ENCODE data around the gene VWA2. TPM values are rescaled to one million over a fixed set of nuclear protein-coding genes. Genes with fewer than 3 reads are reported as not detected.

The VWA2 gene
- total RNA-seq, 1 experiment from 2014 or later, result 0.21 TPM

DNA sequence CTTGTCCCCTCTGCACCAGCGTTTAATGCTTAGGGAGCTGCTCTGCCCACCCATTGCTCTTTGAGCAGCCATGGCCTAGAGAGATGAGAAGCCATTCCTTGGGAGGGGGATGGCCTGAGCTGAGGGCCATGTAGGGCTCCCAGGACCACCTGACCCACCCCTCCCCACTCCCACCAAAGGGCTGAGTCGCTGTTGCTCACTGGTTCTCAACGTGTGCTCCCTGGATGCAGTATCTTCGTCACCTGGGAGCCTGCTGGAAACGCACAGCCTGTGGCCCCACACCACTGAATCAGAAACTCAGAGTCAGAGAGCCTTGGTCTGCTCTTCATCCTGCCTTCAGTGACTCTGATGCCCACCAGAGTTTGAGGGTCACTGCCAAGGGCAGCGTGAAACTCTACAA, 37.0 kb downstream of the VWA2 start:
- H3K36me3 ChIP-seq (replicated peaks; ENCODE audit: control insufficient read depth, insufficient read depth, low read length), result no peaks in the 10 kb centered on the region
- H3K4me3 ChIP-seq (ENCODE audit: insufficient read depth, low read depth, low read length), result no peak overlapping the region
- no peaks in the 10 kb centered on the region for H3K27me3 ChIP-seq (ENCODE audit: control insufficient read depth, insufficient read depth, low read length)
- DNase-seq, result no peak

DNA sequence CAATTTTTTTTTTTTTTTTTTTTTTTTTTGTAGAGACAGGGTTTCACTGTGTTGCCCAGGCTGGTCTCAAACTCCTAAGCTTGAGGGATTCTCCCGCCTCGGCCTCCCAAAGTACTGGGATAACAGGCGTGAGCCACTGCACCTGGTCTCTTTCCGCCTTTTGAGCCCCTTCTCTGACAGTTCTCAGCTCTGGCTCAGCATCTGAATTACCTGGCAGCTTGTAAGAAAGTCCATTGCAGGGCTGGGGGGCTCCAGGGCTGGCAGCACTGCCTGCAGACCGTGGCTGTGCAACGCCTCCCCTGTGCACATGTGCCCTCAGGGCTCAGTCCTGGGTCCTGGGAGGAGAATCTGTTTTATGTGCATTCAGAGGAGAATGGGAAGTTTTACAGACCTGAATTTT, 37.6 kb downstream of the VWA2 start:
- no peak overlapping the region for H3K4me3 ChIP-seq (ENCODE audit: insufficient read depth, low read depth, low read length)

DNA sequence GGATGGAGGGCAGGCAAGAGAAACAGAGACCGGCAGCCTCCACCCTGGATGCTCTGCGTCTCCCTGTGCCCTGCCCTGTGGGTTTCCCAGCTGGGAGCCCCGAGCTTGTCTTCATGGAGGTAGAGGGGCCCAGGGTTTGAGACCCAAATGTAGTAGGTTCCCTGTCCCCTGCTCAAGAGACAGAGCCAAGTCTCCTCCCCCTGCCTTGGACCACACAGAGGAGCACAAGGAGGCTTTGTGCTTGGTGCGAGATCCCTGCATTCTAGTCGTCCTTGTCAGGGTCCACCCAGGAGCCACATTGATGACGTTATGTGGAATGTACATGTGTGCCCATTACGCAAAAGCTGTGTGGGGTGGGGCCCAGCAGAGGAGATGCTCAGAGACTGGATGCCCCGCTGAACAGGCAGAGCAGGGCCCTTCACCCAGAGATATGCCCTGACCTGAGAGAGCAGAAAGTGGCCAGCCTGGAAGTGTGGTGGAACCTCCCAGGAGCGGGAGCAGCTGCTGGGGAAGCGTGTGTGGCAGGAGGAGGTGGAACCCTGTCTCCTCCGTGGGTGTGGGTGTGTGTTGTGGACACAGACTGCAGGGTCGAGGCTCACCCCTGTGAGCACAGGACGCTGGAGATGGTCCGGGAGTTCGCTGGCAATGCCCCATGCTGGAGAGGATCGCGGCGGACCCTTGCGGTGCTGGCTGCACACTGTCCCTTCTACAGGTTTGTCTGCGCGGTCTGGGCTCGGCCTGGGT, 39.3 kb downstream of the VWA2 start:
- Histone ChIP-seq H3K36me3 (replicated peaks; ENCODE audit: control insufficient read depth, insufficient read depth, low read length) (no peaks in the 10 kb centered on the region), H3K27me3 (ENCODE audit: control insufficient read depth, insufficient read depth, low read length) (no peaks in the 10 kb centered on the region), H3K4me3 (ENCODE audit: insufficient read depth, low read depth, low read length) (no peak overlapping the region)
- no peak for DNase-seq

More for the DNA sequence above, 37.6 kb downstream of the VWA2 start:
- Histone ChIP-seq H3K27me3 (ENCODE audit: control insufficient read depth, insufficient read depth, low read length) (no peaks in the 10 kb centered on the region), H3K36me3 (replicated peaks; ENCODE audit: control insufficient read depth, insufficient read depth, low read length) (no peaks in the 10 kb centered on the region)
- no peak for DNase-seq

DNA sequence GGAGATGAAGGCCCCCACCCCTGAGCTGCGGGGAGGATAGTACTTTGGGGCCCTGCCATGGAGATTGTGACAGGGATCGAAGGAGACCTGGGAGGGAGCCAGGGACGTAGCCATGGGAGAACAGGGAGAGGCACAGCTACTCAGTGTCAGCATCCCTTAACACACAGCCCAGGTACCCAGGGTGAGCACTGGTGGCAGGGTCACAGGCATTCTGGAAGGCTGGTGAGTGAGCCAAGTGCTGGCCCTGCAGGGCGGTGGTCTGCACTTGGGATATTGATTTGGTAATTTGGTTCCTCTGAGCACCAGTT, 39.8 kb downstream of the VWA2 start:
- no peaks in the 10 kb centered on the region for H3K27me3 ChIP-seq (ENCODE audit: control insufficient read depth, insufficient read depth, low read length)
- DNase-seq, result no peak
- no peak overlapping the region for H3K4me3 ChIP-seq (ENCODE audit: insufficient read depth, low read depth, low read length)
- H3K36me3 ChIP-seq (replicated peaks; ENCODE audit: control insufficient read depth, insufficient read depth, low read length), result no peaks in the 10 kb centered on the region

DNA sequence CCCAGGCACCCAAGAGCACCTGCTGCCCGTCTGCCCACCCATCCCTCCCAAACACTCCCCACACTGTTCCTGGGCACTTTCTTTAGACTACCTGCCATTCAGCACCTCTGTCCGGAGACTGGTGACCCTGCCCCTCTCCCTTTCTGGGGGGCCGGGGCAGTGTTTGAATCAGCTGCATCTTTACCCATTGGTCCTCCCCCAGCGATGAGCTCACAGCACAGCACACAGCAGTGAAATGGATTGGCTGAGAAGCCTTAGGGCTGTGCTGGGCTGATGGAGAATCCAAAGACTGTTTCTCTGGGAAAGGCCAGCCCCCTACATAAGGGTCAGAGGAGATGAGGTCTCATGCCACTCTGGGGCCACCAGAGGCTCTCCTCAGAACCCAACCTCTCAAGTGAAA, 40.2 kb downstream of the VWA2 start:
- no peak for DNase-seq

DNA sequence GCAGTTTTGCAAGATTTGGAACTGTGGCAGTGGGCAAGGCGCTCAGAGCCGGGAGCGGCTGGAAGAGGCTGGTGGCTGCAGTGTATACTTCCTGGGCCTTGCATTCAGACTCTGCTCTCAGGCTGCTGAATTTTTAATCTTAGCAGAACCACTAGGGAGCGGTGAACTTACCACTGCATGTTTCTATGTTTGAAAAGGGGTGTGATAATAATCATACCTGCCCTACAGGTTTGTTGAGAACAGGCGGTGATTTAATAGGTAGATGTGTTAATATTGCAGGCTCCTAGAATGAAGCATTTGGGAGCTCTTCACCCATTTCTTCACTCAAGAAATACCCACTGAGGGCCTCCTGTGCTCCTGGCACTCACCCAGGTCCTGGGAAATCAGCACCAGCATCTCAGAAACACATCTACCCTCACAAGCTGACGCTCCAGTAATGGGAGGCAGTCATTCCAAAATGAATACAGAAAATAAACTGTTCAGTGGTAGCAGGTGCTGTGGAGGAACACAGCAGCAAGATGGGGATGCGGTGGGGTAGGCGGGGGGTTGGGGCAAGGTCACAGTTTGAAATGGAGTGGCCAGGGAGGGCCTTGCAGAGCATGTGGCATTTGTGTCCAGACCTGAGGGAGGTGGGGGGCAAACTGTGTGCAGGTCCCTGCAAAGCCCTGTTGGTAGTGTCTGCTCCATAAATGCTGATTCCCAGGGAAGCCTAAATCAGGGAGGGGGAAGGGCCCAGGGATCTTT, 41.0 kb downstream of the VWA2 start:
- H3K36me3 ChIP-seq (replicated peaks; ENCODE audit: control insufficient read depth, insufficient read depth, low read length), result no peaks in the 10 kb centered on the region
- H3K27me3 ChIP-seq (ENCODE audit: control insufficient read depth, insufficient read depth, low read length), result no peaks in the 10 kb centered on the region
- DNase-seq, result no peak
- no peak overlapping the region for H3K4me3 ChIP-seq (ENCODE audit: insufficient read depth, low read depth, low read length)

More for the DNA sequence above, 40.2 kb downstream of the VWA2 start:
- Histone ChIP-seq H3K36me3 (replicated peaks; ENCODE audit: control insufficient read depth, insufficient read depth, low read length) (no peaks in the 10 kb centered on the region), H3K27me3 (ENCODE audit: control insufficient read depth, insufficient read depth, low read length) (no peaks in the 10 kb centered on the region), H3K4me3 (ENCODE audit: insufficient read depth, low read depth, low read length) (no peak overlapping the region)

DNA sequence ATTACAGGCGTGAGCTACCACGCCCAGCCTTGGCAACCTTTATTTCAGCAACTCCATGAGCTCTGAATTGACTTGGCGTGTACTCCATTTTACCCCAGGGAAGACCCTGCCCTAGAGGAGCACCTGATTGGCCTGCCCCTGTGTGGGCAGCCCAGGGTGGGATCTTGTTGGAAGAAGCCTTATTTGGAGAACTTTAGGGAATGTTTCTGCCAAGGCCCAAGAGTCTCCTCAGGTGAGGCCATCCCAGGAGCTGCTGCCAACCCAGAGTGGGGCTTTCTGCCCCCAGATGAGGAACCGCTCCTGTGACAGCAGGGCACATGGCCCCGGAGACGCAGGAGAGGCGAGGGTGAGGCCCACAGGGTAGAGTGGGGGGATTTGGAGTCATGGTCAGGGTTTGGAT, 42.0 kb downstream of the VWA2 start:
- H3K27me3 ChIP-seq (ENCODE audit: control insufficient read depth, insufficient read depth, low read length), result no peaks in the 10 kb centered on the region
- H3K4me3 ChIP-seq (ENCODE audit: insufficient read depth, low read depth, low read length), result no peak overlapping the region
- no peak for DNase-seq
- no peaks in the 10 kb centered on the region for H3K36me3 ChIP-seq (replicated peaks; ENCODE audit: control insufficient read depth, insufficient read depth, low read length)

DNA sequence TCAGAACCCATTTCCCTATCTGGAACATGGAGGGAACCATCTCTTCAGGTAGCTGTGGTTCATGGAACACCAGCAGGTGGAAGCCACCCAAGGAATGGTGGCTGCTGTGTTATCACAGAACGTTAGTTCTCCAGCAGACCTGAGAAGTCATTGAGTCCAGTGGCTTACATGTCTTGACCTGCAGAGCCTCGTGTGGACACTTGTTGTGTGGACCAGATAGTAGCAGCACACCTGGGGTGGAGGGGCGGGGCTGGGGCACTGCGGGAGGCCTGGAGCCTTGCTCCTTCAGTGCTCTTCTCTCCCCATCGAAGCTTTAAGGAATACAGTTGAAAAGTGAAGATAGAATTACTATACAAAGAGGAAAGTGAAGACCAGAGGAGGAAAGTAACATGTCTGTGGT, 42.4 kb downstream of the VWA2 start:
- Histone ChIP-seq H3K4me3 (ENCODE audit: insufficient read depth, low read depth, low read length) (no peak overlapping the region), H3K36me3 (replicated peaks; ENCODE audit: control insufficient read depth, insufficient read depth, low read length) (no peaks in the 10 kb centered on the region), H3K27me3 (ENCODE audit: control insufficient read depth, insufficient read depth, low read length) (no peaks in the 10 kb centered on the region)
- peak; percentile 66 for DNase-seq

DNA sequence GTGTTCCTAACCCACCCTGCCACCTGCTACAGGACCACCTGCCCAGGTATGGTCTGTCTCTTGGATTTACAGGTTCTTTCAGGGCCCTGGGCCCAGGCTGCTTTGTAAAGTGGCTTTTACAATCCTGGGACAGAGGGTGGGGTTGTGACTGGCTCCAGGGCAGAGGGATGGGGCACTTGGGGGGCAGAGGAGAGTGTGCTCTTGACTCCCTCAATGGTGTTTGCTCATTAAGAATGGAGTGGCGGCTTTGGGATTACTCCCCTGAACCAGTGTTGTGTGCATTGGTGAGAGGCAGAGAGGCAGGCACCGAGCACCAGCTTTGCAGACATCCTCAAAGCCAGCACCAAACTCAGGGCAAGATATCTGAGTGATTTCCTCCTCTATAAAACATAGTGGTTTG, 43.5 kb downstream of the VWA2 start:
- DNase-seq, result no peak
- H3K27me3 ChIP-seq (ENCODE audit: control insufficient read depth, insufficient read depth, low read length), result no peaks in the 10 kb centered on the region
- H3K4me3 ChIP-seq (ENCODE audit: insufficient read depth, low read depth, low read length), result no peak overlapping the region
- H3K36me3 ChIP-seq (replicated peaks; ENCODE audit: control insufficient read depth, insufficient read depth, low read length), result no peaks in the 10 kb centered on the region

DNA sequence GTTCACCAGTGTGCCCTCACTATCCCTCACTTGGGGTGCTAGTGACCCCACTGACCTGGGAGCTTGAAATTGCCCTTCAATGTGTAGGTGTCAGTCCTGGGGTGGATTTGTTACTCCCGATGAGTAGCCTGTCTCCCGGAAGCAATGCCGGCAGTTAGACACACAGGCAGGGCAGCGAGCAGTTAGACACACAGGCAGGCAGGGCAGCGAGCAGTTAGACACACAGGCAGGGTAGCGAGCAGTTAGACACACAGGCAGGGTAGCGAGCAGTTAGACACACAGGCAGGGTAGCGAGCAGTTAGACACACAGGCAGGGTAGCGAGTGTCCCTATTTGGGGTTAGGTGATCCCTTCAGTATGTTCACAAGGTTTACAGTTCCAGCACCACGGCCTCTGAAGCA, 44.0 kb downstream of the VWA2 start:
- Histone ChIP-seq H3K4me3 (ENCODE audit: insufficient read depth, low read depth, low read length) (no peak overlapping the region), H3K36me3 (replicated peaks; ENCODE audit: control insufficient read depth, insufficient read depth, low read length) (no peaks in the 10 kb centered on the region), H3K27me3 (ENCODE audit: control insufficient read depth, insufficient read depth, low read length) (no peaks in the 10 kb centered on the region)
- no peak for DNase-seq

DNA sequence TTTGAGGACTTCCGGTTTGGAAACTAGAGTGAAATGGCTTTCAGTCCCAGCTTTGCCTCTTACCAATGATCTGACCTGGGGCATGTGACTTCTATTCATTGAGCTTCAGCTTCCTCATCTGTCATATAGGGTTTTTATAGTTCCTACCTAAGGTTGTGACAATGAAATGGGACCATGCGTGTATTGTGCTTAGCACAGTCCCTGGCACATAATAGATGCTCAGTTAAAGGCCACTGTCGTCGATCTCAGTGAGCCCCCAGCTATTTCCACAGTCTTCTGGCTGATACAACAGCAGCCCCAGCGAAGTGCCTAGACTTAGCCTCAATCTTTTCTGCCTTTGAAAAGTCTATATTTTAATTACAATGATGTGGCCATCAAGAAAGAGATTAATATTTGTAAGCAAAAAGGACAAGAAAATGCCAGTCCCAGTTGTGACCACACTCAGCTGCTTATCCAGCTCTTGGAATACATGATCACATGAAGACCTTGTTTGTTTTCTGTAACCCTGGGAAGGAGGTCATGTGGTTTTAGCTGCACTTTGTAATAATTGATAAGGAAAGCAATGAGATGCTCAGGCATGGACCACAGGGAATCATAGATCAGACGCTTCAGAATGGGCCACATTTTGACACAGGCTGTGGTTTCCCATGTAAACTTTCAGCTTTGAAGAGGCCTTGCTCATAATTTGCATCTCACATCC, 44.6 kb downstream of the VWA2 start:
- Histone ChIP-seq H3K27me3 (ENCODE audit: control insufficient read depth, insufficient read depth, low read length) (no peaks in the 10 kb centered on the region), H3K36me3 (replicated peaks; ENCODE audit: control insufficient read depth, insufficient read depth, low read length) (no peaks in the 10 kb centered on the region), H3K4me3 (ENCODE audit: insufficient read depth, low read depth, low read length) (no peak overlapping the region)
- DNase-seq, result no peak

DNA sequence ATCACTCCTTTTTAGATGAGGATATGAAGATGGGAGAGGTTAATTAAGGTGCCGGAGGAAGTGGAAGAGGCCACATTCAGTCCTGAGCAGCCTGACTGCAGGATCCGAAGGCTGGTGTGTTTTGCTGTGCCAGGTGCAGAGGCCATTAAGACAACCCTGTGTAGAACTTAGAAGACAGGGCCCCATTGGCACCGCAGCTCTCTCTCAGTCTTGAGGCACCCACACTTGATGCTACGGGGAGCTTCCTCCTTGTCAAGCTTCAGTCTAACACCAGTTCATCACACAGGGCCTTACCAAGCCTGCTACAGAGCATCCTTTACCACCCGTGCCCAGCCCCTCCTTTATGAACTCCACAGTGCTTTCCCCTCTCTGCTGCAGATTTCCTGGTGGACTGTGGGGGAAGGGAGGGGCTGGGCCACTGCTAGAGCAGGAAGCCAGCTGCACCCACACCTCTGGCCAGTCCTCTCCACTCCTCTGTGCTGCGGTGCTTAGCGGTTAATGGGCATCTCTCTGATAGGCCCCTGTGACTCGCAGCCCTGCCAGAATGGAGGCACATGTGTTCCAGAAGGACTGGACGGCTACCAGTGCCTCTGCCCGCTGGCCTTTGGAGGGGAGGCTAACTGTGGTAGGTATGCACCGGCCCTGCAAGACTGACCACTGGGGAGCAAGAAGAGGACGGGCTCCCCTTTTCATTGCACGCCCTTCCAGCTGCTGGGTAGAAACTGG, 45.5 kb downstream of the VWA2 start:
- Histone ChIP-seq H3K4me3 (ENCODE audit: insufficient read depth, low read depth, low read length) (no peak overlapping the region), H3K27me3 (ENCODE audit: control insufficient read depth, insufficient read depth, low read length) (no peaks in the 10 kb centered on the region), H3K36me3 (replicated peaks; ENCODE audit: control insufficient read depth, insufficient read depth, low read length) (no peaks in the 10 kb centered on the region)
- no peak for DNase-seq

DNA sequence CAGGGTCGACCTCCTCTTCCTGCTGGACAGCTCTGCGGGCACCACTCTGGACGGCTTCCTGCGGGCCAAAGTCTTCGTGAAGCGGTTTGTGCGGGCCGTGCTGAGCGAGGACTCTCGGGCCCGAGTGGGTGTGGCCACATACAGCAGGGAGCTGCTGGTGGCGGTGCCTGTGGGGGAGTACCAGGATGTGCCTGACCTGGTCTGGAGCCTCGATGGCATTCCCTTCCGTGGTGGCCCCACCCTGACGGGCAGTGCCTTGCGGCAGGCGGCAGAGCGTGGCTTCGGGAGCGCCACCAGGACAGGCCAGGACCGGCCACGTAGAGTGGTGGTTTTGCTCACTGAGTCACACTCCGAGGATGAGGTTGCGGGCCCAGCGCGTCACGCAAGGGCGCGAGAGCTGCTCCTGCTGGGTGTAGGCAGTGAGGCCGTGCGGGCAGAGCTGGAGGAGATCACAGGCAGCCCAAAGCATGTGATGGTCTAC, 46.9 kb downstream of the VWA2 start:
- no peak overlapping the region for H3K4me3 ChIP-seq (ENCODE audit: insufficient read depth, low read depth, low read length)
- DNase-seq, result peak; percentile 54
- no peaks in the 10 kb centered on the region for H3K36me3 ChIP-seq (replicated peaks; ENCODE audit: control insufficient read depth, insufficient read depth, low read length)

DNA sequence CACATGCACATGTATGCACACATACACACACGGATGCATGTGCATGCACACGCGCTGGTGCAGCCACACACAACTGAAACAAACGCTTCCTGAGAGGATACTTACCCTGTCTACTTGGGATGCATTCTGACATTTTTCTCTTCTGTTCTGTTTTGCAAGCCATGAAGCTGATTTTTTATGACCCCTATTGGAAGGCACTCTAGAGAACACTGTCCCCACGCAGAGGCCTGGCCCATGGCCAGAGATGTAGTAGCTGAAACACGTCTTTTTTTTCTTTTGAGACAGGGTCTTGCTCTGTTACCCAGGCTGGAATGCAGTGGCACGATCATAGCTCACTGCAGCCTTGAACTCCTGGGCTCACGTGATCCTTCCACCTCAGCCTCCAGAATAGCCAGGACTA, 47.9 kb downstream of the VWA2 start:
- no peak for DNase-seq
- Histone ChIP-seq H3K27me3 (ENCODE audit: control insufficient read depth, insufficient read depth, low read length) (no peaks in the 10 kb centered on the region), H3K36me3 (replicated peaks; ENCODE audit: control insufficient read depth, insufficient read depth, low read length) (no peaks in the 10 kb centered on the region), H3K4me3 (ENCODE audit: insufficient read depth, low read depth, low read length) (no peak overlapping the region)

More for the DNA sequence above, 46.9 kb downstream of the VWA2 start:
- no peaks in the 10 kb centered on the region for H3K27me3 ChIP-seq (ENCODE audit: control insufficient read depth, insufficient read depth, low read length)
